Naive thymus-derived CD4-positive, alpha-beta T cell (primary cell): ENCODE data around the gene SRPRB. TPM values are rescaled to one million over a fixed set of nuclear protein-coding genes. Genes with fewer than 3 reads are reported as not detected.

Experiments
- ATAC-seq: fragments of 150-1000 bp; cut with Tn5 transposase; 2 replicates; pipeline ENCODE4 v1.10.0; 2021; ENCODE audit warnings: mild to moderate bottlenecking, moderate library complexity
- CTCF ChIA-PET: fragments of 350-600 bp; sonication (Branson Sonifier 250); formaldehyde crosslinking; loops from one replicate; lab custom pipeline; 2021; ENCODE audit warnings: antibody characterized with exemption; lab: Charles Lee
- POLR2A ChIA-PET: fragments of 350-600 bp; sonication (Branson Sonifier 250); formaldehyde crosslinking; loops from one replicate; lab custom pipeline; 2021; ENCODE audit warnings: antibody characterized with exemption, inconsistent platforms; lab: Charles Lee
- DNase-seq, 9 donors: peaks; one replicate each; pipeline versions ENCODE4 v3.0.0 to v3.0.0-alpha.2; 2020 to 2022; ENCODE audit warnings: mixed read lengths in 1 of 9
- H3K27ac ChIP-seq: one replicate; pipeline ENCODE4 v1.7.0; 2013; ENCODE audit warnings: mild to moderate bottlenecking, low read depth, low read length, moderate library complexity
- H3K27me3 ChIP-seq, 2 donors: one replicate each; pipeline ENCODE4 v1.7.0; 2013; ENCODE audit warnings: low read length in 2 of 2, mild to moderate bottlenecking in 2 of 2, moderate library complexity in 2 of 2; ENCODE audit not compliant: control insufficient read depth in 2 of 2, insufficient read depth in 2 of 2
- H3K36me3 ChIP-seq, 3 experiments: 1 replicate in 2 of 3; 2 replicates in 1 of 3; pipeline ENCODE4 v1.7.0; 2013; ENCODE audit warnings: low read length in 3 of 3, mild to moderate bottlenecking in 3 of 3, moderate library complexity in 1 of 3; ENCODE audit not compliant: insufficient read depth in 3 of 3, control insufficient read depth in 2 of 3
- H3K4me1 ChIP-seq, 2 donors: one replicate each; pipeline ENCODE4 v1.7.0; 2013; ENCODE audit warnings: low read length in 2 of 2, mild to moderate bottlenecking in 2 of 2, moderate library complexity in 1 of 2; ENCODE audit not compliant: control insufficient read depth in 2 of 2, insufficient read depth in 2 of 2
- H3K4me3 ChIP-seq: 2 replicates; pipeline ENCODE4 v1.7.0; 2013; ENCODE audit warnings: mild to moderate bottlenecking, low read length
- H3K9me3 ChIP-seq, 3 experiments: 1 replicate in 2 of 3; 2 replicates in 1 of 3; pipeline ENCODE4 v1.7.0; 2013; ENCODE audit warnings: low read length in 3 of 3; ENCODE audit not compliant: control insufficient read depth in 2 of 3
- H3K27ac Mint-ChIP-seq, 9 donors: one replicate each; pipeline ENCODE4 v1.8.0; 2020 to 2022; ENCODE audit warnings: mixed read lengths in 9 of 9, mild to moderate bottlenecking in 8 of 9, moderate library complexity in 5 of 9, inconsistent platforms in 2 of 9
- H3K27me3 Mint-ChIP-seq, 5 donors: one replicate each; pipeline ENCODE4 v1.8.0; 2021 to 2022; ENCODE audit warnings: mixed read lengths in 5 of 5, mild to moderate bottlenecking in 1 of 5
- H3K36me3 Mint-ChIP-seq, 5 donors: one replicate each; pipeline ENCODE4 v1.8.0; 2020 to 2022; ENCODE audit warnings: mixed read lengths in 5 of 5, mild to moderate bottlenecking in 3 of 5, inconsistent platforms in 1 of 5
- H3K4me1 Mint-ChIP-seq, 7 donors: one replicate each; pipeline ENCODE4 v1.8.0; 2020 to 2022; ENCODE audit warnings: mixed read lengths in 7 of 7, mild to moderate bottlenecking in 3 of 7, inconsistent platforms in 1 of 7
- H3K4me3 Mint-ChIP-seq, 10 donors: one replicate each; pipeline ENCODE4 v1.8.0; 2020 to 2022; ENCODE audit warnings: mild to moderate bottlenecking in 10 of 10, mixed read lengths in 10 of 10, moderate library complexity in 6 of 10, inconsistent platforms in 2 of 10
- H3K9me3 Mint-ChIP-seq, 11 donors: one replicate each; pipeline ENCODE4 v1.8.0; 2020 to 2022; ENCODE audit warnings: mixed read lengths in 11 of 11, mild to moderate bottlenecking in 4 of 11, inconsistent platforms in 1 of 11, moderate library complexity in 1 of 11
- intact Hi-C, 2 donors: fragments of 100-400 bp; cut with micrococcal nuclease; formaldehyde crosslinking; loops; one replicate each; pipeline ENCODE4 v1.15.1; 2023
- polyA plus RNA-seq, 2 donors: library from polyadenylated mRNA; unstranded; fragments of 300-500 nt; fragmentation: Illumina TruSeq; gene quantifications; one replicate each; pipeline ENCODE4 v1.2.3, GENCODE V29; 2021
- total RNA-seq, 6 experiments: library from RNA in 5 of 6; stranded (reverse) in 5 of 6; gene quantifications; 1 replicate in 5 of 6; 2 replicates in 1 of 6; pipeline ENCODE4 v1.2.3 and lab custom pipeline; 2021 to 2026

Gene SRPRB
- total and polyA plus RNA-seq, 7 experiments from 2014 or later: 27.4 to 63.3 (median 37.4) TPM

DNA sequence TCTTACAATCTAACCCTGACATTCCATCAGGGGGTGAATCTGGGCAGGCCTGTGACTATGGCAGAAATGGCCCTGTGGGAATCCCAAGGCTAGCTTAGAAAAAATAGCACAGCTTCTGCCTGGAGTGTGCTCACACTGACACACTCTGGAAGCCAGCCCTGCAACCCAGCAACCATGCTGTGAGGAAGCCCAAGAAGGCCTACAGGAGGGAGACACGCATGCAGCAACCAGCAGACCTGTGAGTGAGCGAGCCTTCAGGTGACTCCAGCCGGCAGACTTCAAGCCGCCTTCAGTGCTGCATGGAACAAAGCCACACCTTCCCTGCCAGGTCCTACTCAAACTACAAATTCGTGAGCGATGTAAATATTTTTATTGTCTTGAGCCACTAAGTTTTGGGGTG lies 64.0 kb downstream of the SRPRB start:
- Mint-ChIP-seq H3K4me1 (peaks cover 0 to 1% (median 0%) of the 10 kb centered on the region in 7 donors), H3K36me3 (no peaks in the 10 kb centered on the region), H3K9me3 (peaks cover 0 to 2% (median 0%) of the 10 kb centered on the region in 11 donors), H3K27me3 (peaks cover 5 to 21% (median 17%) of the 10 kb centered on the region in 5 donors), H3K4me3 (no peak overlapping the region), H3K27ac (no peak overlapping the region)
- Histone ChIP-seq H3K4me3 (no peak overlapping the region), H3K27me3 (no peaks in the 10 kb centered on the region), H3K27ac (no peak overlapping the region), H3K36me3 (no peaks in the 10 kb centered on the region), H3K4me1 (no peaks in the 10 kb centered on the region), H3K9me3 (no peaks in the 10 kb centered on the region)
- ChIA-PET CTCF (no interaction called here), POLR2A (no interaction called here)
- no peak for DNase-seq
- intact Hi-C loops: no loop called here
- no peak for ATAC-seq

DNA sequence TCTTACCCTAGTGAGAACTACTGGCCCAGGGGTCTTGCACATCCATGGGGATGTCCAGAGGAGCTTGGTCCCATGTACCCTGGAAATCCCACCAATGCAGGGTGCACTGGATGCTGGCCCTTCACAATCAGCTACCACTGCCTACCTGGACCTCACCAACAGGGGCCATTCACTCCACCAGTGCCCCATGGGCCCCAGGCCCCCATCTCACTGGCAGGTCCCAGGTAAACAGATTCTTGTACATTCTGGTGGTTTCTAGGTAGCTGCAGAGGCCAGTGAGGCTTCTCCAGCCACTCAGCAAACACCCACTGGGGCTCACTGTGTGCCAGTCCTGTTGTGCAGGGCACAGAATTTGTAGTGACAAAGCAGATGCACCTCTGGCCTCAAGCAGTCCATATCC lies 65.2 kb downstream of the SRPRB start:
- Mint-ChIP-seq H3K27ac (no peak overlapping the region), H3K4me1 (peaks cover 0 to 1% (median 0%) of the 10 kb centered on the region in 7 donors), H3K4me3 (no peak overlapping the region), H3K27me3 (peaks cover 11 to 30% (median 17%) of the 10 kb centered on the region in 5 donors), H3K9me3 (peaks cover 0 to 2% (median 0%) of the 10 kb centered on the region in 11 donors), H3K36me3 (no peaks in the 10 kb centered on the region)
- Histone ChIP-seq H3K4me1 (no peaks in the 10 kb centered on the region), H3K36me3 (no peaks in the 10 kb centered on the region), H3K4me3 (no peak overlapping the region), H3K9me3 (no peaks in the 10 kb centered on the region), H3K27me3 (no peaks in the 10 kb centered on the region), H3K27ac (no peak overlapping the region)
- ATAC-seq (no peak), DNase-seq (no peak)
- ChIA-PET CTCF (no interaction called here), POLR2A (no interaction called here)
- intact Hi-C loops: no loop called here

Other genes with a start within 250 kb of the SRPRB start
- 100 to 1,000 TPM; 179 to 206 (median 200) TPM for gene CDV3, start 232.1 kb upstream of the SRPRB start, total RNA-seq
- gene CDV3, start 232.1 kb upstream of the SRPRB start, polyA plus RNA-seq: 10 to 100 TPM; 37.4 to 45.4 TPM
- gene TOPBP1, start 143.9 kb upstream of the SRPRB start, total RNA-seq: 10 to 100 TPM; 26.3 to 73.8 (median 37.6) TPM
- 1 to 10 TPM; 5.2 to 9.2 TPM for gene TOPBP1, start 143.9 kb upstream of the SRPRB start, polyA plus RNA-seq
- gene TF, start 59.4 kb upstream of the SRPRB start, total RNA-seq: under 1 TPM; 0.11 to 0.54 (median 0.35) TPM
- not detected for gene TF, start 59.4 kb upstream of the SRPRB start, polyA plus RNA-seq
- 1 to 10 TPM in 1 of 5 experiments, under 1 TPM in 1, not detected in 3; 0.17 to 1.2 TPM for gene RAB6B, start 90.1 kb downstream of the SRPRB start, total RNA-seq
- under 1 TPM; 0.14 to 0.26 TPM for gene RAB6B, start 90.1 kb downstream of the SRPRB start, polyA plus RNA-seq
- gene SLCO2A1, start 224.1 kb downstream of the SRPRB start, total RNA-seq: not detected
- not detected for gene SLCO2A1, start 224.1 kb downstream of the SRPRB start, polyA plus RNA-seq